SK-MEL-5 (cell line): ENCODE data around the gene PTPRM. TPM values are rescaled to one million over a fixed set of nuclear protein-coding genes. Genes with fewer than 3 reads are reported as not detected.
A peak's percentile ranks its signal among the peaks of the same experiment; 100 is the strongest.
"Not testable (repeated sequence)": the region's sequence is repeated elsewhere in the genome, so short reads cannot be mapped to it uniquely, and the experiment has no call there.

Experiments used
- DNase-seq: peaks from one replicate; pipeline ENCODE4 v3.0.0-alpha.2; 2016; ENCODE audit warnings: low read depth, low spot score
- in situ Hi-C: cut with HindIII; loops from 2 replicates; pipeline ENCODE4 v1.10.0; 2016; ENCODE audit warnings: low sequenced_read_pairs, high pct_unique_total_duplicates, low pct_unique_long_range_greater_than_20kb
- total RNA-seq: library from RNA; depleted of rRNA; stranded (reverse); fragments of >200 nt; shearing (Covaris generic); gene quantifications from 2 replicates; pipeline ENCODE4 v1.2.3, GENCODE V29; 2014

Gene PTPRM
- total RNA-seq, 1 experiment from 2014 or later = 43.7 TPM

DNA sequence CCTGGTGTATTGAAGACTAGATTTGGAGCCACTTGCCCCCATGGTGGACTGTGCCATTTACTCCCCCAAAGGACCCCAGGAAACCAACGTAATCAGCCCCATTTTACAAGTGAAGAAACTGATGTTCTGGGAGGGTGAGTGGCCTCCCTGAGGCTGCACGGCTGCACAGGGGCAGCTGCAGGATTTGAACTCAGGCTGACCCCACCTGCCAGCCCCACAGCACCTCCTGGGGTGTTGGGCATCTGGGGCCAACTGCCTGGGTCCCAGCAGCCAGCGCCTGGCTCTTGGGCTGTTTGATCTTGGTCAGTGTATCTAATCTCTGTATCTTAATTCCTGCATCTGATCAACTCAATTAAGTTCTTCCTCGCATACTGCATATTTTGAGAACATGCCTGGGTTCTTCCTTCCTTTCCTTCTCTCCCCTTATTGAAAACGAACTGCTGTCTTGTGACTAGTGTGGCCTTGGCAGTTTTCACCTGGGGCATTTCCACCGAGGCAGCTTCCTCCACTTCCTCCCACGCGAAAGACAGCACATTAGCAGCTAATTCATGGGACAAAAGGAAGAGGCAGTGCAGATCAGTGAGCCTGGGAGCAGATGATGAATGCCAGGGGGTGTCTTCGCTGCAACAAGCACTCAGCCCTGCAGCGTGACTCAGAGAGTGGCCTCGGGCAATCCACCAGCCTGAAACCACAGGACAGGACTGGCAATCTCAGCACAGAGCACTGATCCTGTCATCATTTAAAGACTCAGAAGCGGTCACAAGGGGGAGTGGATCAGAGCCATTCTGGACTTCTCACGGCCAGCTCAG lies 858.0 kb downstream of the PTPRM start:
- DNase-seq = peak; percentile 79

DNA sequence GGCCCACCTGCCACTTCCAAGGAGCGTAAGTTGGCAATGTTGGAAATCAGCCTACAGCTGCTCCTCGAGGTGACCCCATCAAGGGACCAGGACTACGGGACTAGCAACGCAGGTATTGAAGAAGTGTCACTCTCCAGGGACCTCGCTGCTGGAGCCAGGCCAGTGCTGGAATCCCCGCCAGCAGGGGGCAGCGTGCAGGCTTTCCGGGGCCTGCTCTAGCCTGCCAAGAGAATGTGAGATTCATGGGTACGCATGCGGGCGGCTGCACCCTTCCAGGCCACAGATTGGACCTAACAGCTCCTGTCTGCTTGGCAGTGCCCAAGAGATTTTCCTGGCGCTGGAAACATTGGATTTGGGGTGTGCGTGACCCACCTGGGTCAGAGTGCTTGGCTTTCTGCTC lies 859.3 kb downstream of the PTPRM start:
- in situ Hi-C loops = no loop called here
- peak; percentile 38 for DNase-seq

More for the DNA sequence above, 858.0 kb downstream of the PTPRM start:
- in situ Hi-C loops = no loop called here

DNA sequence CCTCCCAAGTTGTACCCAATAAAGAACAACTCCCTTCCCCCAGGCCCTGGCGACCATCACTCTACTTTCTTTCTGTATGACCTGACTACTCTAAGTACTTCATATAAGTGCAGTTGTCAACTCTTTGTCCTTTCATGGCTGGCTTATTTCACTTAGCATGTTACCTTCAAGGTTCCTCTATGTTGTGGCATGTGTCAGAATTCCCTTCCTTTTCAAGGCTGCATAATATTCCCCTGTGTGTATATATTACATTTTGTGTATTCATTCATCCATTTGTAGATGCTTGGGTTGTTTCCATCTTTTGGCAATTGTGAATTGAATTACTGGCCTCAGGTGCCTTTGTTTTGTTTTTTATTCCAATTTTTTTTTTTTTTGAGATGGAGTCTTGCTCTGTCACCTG lies 860.2 kb downstream of the PTPRM start:
- in situ Hi-C loops = no loop called here

DNA sequence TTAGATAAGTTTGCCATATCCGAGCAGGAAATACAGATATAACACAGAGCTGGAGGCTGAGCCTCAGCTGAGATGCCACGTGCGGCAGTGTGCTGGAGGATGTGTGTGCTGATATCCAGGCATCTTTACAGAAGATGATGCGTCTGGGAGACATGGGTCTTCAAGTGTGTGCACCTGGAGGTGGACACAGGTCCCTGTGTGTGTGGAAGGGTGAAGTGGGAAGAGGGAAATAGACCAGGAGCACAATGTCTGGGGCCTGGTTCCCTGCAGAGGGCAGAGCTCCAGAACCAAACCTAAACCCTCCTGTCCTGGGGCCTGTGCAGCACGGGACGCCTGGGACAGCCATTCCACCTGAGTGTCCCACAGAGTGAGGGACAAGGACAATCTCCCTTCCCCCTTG lies 861.8 kb downstream of the PTPRM start:
- in situ Hi-C loops = no loop called here
- DNase-seq = no peak

More for the DNA sequence above, 860.2 kb downstream of the PTPRM start:
- DNase-seq = no peak

DNA sequence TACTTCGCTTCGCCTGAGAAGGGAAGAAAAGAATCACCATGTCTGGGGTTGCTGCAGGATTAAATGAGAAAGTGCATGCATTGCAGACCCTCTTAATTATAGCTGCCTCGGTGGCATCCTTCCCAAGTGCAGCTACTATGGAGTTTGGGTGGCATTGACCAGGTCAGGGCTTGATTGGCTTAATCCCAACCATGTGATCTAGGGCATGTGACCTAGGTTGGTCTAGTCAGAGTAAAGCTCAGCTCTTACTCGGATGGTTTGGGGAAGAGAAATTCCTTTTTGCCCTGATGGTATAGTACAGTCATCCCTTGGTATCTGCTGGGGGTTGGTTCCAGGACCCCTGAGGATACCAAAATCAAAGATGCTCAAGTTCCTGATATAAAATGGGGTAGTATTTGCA lies 863.9 kb downstream of the PTPRM start:
- no peak for DNase-seq
- in situ Hi-C loops = no loop called here

DNA sequence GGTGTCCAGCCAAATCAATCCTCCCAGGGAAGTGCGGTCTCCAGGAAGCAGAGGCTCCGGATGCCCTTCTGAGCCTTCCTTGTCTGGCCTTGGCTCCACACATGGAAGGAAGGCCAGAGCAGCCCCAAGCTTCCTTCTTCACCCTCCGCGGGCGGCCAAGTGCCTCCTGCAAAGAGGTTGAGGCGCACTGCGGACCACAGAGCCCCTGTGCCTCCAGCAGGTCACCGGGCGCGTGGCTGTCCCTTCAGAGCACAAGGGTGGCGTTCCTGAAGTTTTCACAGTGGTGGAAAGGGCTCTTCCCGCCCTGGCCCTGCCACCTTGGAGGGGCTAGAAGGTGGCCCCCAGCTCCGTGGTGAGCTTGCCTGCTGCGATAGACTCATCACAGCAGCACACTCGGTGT lies 866.2 kb downstream of the PTPRM start:
- DNase-seq = no peak
- in situ Hi-C loops = no loop called here

DNA sequence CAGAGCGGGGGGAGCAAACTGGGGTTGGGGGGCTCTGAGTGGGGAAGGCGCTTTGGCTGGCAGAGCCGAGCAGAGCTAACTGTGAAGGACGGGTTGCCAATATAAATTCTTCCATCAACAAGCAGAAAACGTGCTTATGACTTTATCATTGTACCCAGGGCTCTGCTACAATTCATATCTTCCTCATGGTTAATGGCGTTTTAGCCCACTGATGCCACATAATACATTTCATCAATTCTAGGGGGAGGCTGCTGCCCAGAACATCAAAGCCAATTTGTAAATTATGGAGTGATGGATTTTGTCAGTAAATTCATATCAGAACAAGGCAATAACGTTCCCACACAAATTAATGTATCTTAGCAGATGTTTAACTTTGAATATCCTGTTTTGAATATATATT lies 866.7 kb downstream of the PTPRM start:
- no peak for DNase-seq
- in situ Hi-C loops = no loop called here

DNA sequence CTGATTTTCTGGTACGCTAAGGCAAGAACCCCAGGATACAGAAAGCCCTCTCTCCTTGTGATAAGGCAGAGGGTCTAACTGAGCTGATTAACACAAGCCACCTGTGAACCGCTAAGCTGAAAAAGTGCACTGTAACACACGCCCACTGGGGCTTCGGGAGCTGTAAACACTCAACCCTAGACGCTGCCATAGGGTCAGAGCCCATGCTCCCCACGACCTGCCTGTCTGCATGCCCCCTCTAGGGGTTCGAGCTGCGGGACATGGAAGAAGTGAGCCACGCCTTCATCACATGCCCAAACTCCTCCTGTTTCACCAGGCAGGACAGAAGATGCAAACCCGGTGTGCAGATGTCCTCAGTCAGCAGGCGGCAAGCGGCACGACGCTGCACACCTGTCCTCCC lies 868.3 kb downstream of the PTPRM start:
- no peak for DNase-seq
- in situ Hi-C loops = no loop called here

DNA sequence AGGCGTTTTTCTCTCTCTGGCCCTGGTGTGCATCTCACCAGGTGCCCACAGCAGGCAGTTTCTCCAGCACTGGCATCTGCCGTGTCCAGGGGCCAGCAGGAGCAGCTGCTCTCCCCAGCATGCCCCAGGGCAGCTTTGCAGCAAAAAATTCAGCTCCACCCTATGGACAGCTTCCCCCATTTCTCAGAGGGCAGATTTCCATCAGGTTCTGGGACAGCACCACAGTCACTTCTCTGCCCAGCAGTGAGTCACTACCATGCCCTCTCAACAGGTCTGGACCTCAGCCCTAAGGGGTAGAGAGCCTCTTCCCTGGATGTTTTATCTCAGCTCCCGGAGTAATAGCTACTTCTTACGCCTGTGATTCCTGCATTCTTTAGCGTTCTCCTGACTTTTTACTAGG lies 871.9 kb downstream of the PTPRM start:
- DNase-seq = no peak

DNA sequence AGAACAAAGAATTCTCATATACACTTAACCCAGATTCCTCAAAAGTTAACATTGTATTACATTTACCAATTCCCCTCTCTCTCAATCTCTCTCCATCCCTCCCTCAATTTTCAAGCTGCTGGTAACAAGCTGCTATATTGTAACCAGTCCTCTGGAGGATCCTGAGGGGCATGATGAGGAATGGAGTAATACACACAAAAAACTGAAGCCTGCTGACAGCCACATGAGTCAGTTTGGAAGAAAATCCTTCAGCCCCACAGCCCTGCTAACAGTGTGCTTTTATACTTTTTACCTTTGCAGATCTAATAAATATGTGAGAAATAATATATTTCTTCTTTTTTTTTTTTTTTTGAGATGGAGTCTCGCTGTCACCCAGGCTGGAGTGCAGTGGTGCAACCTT lies 876.4 kb downstream of the PTPRM start:
- in situ Hi-C loops = no loop called here
- DNase-seq = peak; percentile 48

More for the DNA sequence above, 871.9 kb downstream of the PTPRM start:
- in situ Hi-C loops = no loop called here

DNA sequence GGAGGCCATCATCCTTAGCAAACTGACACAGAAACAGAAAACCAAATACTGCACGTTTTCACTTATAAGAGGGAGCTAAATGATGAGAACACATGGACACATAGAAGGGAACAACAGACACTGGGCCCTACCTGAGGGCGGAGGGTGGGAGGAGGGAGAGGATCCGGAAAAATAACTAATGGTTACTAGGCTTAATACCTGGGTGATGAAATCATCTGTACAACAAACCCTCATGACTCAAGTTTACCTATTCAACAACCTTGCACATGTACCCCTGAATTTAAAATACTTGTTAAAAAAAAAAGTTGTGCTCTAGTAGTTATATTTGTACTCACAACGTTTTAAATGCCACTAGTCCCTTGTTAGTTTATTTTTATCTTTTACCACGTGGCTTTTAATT lies 879.8 kb downstream of the PTPRM start:
- in situ Hi-C loops, DNase-seq: not testable (repeated sequence)

DNA sequence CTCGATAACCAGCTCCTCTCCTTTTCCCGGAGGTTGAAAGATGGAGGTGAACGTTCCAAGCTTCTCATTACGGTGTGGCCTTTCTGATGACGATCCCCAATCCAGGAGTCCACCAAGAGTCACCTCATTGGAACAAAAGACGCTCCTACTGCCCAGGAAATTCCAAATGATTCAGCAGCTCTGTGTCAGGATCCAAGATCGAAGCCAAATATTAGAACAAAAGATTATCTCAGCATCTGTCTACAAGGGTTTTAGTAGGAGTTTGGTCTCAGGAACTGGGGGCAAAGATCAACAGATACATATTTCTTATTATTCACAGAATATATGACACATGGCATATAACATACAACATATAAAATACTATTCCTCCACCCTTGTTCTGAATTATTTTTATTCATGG lies 881.0 kb downstream of the PTPRM start:
- in situ Hi-C loops = no loop called here
- no peak for DNase-seq

DNA sequence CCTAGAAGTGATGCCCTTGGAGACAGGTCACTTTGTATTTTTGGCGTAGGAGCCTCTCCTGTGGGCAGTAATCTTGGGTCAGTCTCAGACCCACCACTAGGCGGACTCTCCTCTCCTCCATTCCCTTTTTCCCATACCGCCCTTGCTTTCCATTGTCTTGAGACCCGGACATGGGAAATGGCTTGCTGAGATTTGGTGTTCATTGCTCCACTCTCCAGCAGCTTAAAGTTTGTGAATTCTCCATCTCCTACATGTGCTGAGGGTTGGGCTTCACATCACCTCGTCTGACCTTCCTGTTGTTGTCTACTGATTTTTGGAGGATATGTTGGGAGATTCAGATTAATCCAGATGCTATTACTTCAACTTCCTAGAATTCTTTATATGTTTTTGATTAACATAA lies 882.9 kb downstream of the PTPRM start:
- DNase-seq = peak; percentile 74
- in situ Hi-C loops = no loop called here

DNA sequence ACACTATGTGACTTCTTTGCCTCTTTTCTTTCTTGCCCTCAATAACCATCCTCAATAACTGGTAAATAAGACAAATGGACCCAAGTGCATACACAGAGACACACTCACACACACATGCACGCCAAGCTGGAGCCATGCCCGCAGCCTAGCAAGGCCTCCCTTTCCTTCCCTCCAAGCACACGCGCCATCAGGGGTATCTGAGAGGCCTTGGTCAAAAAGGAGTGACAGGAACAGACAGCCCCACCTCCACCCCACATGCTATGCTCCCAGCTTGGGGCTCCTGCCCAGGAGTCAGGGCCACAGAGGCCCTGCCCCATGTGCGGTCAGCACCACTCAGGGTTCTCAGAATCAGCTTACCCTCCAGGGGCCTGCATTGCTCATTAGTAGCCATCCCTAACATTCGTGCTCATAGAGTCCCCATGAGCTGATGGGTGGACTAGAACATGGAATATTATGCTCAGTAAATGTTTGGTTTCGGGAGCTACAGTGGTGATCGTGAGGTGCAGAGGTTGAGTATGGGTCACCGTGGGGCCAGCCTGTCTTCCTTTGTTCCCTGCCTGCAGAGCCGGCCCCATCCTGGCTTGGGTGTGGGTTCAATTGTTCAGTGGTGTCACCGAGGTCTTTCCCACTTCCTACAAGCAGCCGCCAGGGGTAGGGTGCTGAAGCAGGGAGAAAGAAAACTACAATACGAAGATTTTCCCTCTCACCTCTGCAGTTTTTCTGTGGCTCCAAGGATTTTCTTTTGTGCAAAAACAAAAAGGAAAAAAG lies 884.0 kb downstream of the PTPRM start:
- in situ Hi-C loops = no loop called here
- no peak for DNase-seq

DNA sequence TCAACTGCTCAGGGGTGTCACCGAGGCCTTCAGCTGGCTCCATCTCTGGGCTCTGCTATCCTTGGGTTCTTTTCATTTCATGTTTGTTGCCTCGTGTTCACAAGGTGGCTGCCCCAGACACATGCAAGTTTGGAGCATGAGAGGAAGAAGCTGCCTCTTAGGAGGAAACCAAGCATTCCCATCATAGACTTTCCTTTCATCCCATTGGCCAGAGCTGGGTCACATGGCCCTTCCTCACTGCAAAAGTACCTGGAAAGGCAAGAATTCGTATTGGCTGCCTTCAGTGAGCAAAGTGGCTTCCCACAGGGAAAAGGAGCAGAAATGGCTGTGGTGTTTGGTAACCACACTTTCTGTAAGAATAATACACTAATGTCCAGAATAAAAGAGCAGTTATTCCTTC lies 886.4 kb downstream of the PTPRM start:
- in situ Hi-C loops = no loop called here
- no peak for DNase-seq

DNA sequence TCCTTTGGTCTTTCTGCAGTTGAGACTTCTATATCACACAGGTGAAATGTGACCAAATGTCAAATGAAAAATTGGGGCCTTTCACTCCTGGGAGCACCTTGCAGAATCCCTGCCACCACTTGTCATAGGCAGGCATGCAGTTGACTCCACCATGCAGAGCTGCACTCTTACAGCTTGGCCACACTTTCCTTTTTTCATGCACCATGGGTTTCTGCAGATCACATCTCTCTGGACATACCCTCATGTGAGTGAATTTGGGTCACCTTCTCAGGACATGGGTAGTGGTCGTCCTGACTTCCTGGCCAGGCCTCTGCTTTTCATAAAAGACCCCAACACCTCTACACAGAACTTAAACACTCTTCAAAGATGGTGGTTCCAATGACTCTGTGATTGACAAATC lies 887.0 kb downstream of the PTPRM start:
- in situ Hi-C loops = no loop called here
- no peak for DNase-seq

DNA sequence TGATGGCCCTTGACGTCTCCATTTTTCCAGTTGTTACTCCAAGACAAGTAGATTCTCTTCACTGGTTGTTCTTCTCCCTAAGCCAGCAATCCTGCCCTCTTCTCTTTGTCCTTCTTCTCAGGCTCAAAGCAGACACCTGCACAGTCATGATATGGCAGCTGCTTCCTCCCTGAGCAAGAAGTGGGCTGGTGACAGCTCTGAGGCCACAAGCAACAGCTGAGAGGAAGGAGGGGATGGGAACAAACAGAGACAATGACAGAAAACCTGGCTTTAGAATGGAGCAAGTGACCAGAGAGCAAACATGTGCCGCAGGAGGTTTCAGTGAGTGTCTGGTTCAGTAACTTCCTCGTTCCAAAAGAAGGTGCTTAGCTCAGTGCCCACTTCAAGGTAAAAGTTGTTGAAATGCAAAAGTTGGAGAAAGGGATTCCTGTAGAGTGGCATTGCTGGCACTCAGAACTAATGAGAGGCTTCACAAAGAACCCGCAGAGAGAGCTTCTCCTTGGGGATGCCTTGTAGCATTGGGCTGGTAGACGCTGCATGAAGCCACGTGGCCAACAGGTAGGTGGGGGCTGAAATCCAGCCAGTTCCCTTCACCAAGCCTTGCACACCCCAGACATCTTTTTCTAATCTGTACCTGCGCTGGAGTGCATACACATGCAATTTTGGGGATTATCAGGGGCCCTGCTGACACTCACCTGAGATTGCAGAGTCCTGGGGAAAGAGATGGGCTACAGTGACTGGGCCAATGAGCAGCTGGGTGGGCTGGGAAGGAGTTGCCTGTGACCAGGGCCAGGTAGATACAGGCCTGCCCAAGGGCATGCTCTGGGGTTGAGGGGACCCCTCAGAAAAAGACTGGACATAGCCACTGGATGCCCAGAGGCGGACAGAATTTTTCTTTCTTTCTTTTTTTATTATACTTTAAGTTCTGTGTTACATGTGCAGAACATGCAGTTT lies 888.8 kb downstream of the PTPRM start:
- in situ Hi-C loops = no loop called here
- DNase-seq = no peak
